Measurements from ENCODE around the gene PPIF. TPM values are rescaled to one million over a fixed set of nuclear protein-coding genes. Genes with fewer than 3 reads are reported as not detected.

Gene PPIF
- total RNA-seq, 2 experiments from 2014 or later = 92.3 to 96.1 TPM

DNA sequence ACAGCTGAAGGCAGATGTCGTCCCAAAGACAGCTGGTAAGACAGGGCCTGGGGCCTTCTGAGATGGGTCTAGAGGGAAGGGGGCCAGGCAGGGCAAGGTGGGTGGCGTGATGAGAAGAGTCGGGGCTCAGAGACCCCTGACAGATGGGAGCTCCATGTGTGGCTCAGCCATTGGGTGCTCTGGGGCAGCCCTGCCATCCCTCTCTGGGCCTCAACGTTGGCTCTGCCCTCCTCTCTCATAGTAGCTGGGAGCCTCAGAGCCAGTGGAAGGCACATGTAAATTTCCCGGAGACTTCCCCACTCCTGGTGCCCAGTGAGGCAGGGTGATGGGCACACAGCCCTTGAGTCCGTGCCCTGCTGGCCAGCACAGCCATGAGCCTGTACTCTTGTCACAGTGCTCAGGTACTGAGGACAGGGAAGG is 1.8 kb downstream of the PPIF start:
- peaks cover 31% of the 10 kb centered on the region for H3K4me1 Mint-ChIP-seq
- H3K9me3 Mint-ChIP-seq (ENCODE audit: low read depth) = no peaks in the 10 kb centered on the region
- ChIA-PET POLR2A (interaction anchor here (1.7 to 2.0 kb wide), 2 partner anchors 15 to 26 kb away, joined by 5 to 7 read pairs; no protein-coding TSS in a partner anchor), CTCF (interaction anchor here (0.7 to 5.8 kb wide), 4 partner anchors 14 to 107 kb away, joined by 3 to 50 read pairs (median 5); no protein-coding TSS in a partner anchor)
- H3K36me3 Mint-ChIP-seq (ENCODE audit: low read depth) = peaks cover 59% of the 10 kb centered on the region
- no peaks in the 10 kb centered on the region for H3K27me3 Mint-ChIP-seq
- ATAC-seq (no peak), DNase-seq (no peak)
- peak overlapping the region; percentile 85 for H3K4me3 Mint-ChIP-seq
- peak overlapping the region; percentile 93 for H3K27ac Mint-ChIP-seq
- intact Hi-C loops (cut with DNase I, micrococcal nuclease) = loop anchor here (2.0 to 10.0 kb wide), 6 partner anchors 56 to 1317 kb away; partner anchors contain the start of genes RPS24 (in 1 of the 2), TMEM254 (in 1 of the 2) and ZCCHC24 (in 1 of the 2)

GRCh38 chr10:79349766-79350406 is 2.6 kb downstream of the PPIF start:
- intact Hi-C loops (cut with DNase I, micrococcal nuclease) = loop anchor here (2.0 to 10.0 kb wide), 6 partner anchors 57 to 1318 kb away; partner anchors contain the start of genes RPS24 (in 1 of the 2), TMEM254 (in 1 of the 2) and ZCCHC24 (in 1 of the 2)
- ChIA-PET CTCF (interaction anchor here (0.7 to 1.5 kb wide), 2 partner anchors 15 to 108 kb away, joined by 3 to 4 read pairs; no protein-coding TSS in a partner anchor), POLR2A (interaction anchor here (1.3 to 2.0 kb wide), 4 partner anchors 17 to 27 kb away, joined by 3 to 7 read pairs (median 4); no protein-coding TSS in a partner anchor)
- ATAC-seq (no peak), DNase-seq (no peak)
- Mint-ChIP-seq H3K4me1 (peaks cover 31% of the 10 kb centered on the region), H3K27me3 (no peaks in the 10 kb centered on the region), H3K9me3 (ENCODE audit: low read depth) (no peaks in the 10 kb centered on the region), H3K4me3 (peak overlapping the region; percentile 85), H3K27ac (peak overlapping the region; percentile 62), H3K36me3 (ENCODE audit: low read depth) (peaks cover 67% of the 10 kb centered on the region)

- Mint-ChIP-seq H3K4me1 (peaks cover 34% of the 10 kb centered on the region), H3K27me3 (no peaks in the 10 kb centered on the region), H3K27ac (no peak overlapping the region), H3K9me3 (ENCODE audit: low read depth) (no peaks in the 10 kb centered on the region), H3K4me3 (no peak overlapping the region), H3K36me3 (ENCODE audit: low read depth) (peaks cover 74% of the 10 kb centered on the region)
- intact Hi-C loops (cut with DNase I, micrococcal nuclease) = no loop called here
- DNase-seq (no peak), ATAC-seq (no peak)
- CTCF ChIA-PET = interaction anchor here (1.5 kb wide), 1 partner anchor 15 kb away, joined by 4 read pairs; no protein-coding TSS in a partner anchor
- POLR2A ChIA-PET = interaction anchor here (0.6 to 1.6 kb wide), 5 partner anchors 16 to 77 kb away, joined by 3 to 6 read pairs (median 3); no protein-coding TSS in a partner anchor
Measured at GRCh38 chr10:79350407-79351154, 3.3 kb downstream of the PPIF start.

DNA sequence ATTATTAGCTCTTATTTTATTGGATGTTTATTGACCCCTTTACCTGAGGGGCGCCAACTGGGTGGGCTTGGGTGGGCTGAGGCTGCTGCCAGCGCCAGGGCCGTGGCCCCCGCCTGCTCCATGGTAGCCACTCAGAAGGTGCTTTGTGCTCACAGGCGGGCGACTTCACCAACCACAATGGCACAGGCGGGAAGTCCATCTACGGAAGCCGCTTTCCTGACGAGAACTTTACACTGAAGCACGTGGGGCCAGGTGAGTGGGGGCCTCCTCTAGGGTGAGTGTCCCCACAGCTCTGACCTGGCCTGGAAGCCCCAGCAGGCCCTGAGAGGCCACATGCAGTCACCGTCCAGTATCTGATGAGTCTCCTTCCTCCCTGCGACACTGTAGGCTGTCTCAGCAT is 4.1 kb downstream of the PPIF start:
- no peak overlapping the region for H3K4me3 Mint-ChIP-seq
- ChIA-PET POLR2A (interaction anchor here (0.6 to 1.6 kb wide), 4 partner anchors 15 to 76 kb away, joined by 3 to 6 read pairs (median 4); no protein-coding TSS in a partner anchor), CTCF (no interaction called here)
- intact Hi-C loops (cut with DNase I, micrococcal nuclease) = no loop called here
- no peaks in the 10 kb centered on the region for H3K27me3 Mint-ChIP-seq
- no peak overlapping the region for H3K27ac Mint-ChIP-seq
- DNase-seq (no peak), ATAC-seq (no peak)
- peaks cover 40% of the 10 kb centered on the region for H3K4me1 Mint-ChIP-seq
- H3K36me3 Mint-ChIP-seq (ENCODE audit: low read depth) = peaks cover 82% of the 10 kb centered on the region
- H3K9me3 Mint-ChIP-seq (ENCODE audit: low read depth) = no peaks in the 10 kb centered on the region

DNA sequence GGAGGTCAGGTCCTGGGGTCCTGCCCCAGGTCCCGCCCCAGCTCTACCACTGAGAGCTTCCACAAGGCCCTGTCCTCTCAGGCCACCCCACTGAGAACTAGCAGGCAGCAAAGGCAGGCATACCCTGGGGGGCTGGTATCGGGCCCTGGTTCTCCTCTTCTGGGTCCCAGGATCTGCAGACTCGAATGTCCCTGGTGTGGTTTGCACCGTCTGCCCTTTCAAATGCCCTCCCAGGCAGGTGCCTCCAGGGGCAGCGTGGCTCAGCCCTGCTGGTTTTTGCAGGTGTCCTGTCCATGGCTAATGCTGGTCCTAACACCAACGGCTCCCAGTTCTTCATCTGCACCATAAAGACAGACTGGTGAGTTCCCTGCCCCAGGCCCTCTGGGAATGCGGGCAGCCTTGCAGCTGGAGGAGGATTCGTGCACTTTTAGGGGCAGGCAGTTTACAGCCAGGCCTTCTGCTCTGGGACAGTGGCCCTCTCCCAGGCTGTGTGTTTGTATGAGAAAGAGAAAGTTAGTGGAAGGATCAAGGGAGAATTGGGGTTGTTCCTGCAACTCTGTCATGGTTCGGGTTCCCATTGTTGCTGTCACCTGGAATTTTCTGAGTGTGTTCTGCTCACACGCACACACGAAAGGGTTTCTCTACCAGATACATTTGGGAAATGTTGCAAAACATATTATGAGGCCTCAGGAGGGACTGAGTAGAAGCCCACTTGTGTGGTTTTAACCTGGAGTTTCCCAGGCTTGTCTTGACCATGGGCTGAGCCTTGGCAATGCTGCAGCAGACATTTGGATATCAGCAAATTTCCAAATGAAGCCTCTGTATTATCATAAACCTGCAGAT is 5.0 kb downstream of the PPIF start:
- ATAC-seq (no peak), DNase-seq (no peak)
- ChIA-PET POLR2A (no interaction called here), CTCF (no interaction called here)
- no peak overlapping the region for H3K4me3 Mint-ChIP-seq
- no peak overlapping the region for H3K27ac Mint-ChIP-seq
- intact Hi-C loops (cut with DNase I, micrococcal nuclease) = no loop called here
- H3K9me3 Mint-ChIP-seq (ENCODE audit: low read depth) = no peaks in the 10 kb centered on the region
- peaks cover 41% of the 10 kb centered on the region for H3K4me1 Mint-ChIP-seq
- H3K27me3 Mint-ChIP-seq = no peaks in the 10 kb centered on the region
- H3K36me3 Mint-ChIP-seq (ENCODE audit: low read depth) = peaks cover 88% of the 10 kb centered on the region

GRCh38 chr10:79353000-79353406 is 5.7 kb downstream of the PPIF start:
- CTCF ChIA-PET = interaction anchor here (0.7 kb wide), 1 partner anchor 108 kb away, joined by 3 read pairs; no protein-coding TSS in a partner anchor

GRCh38 chr10:79353726-79354125 is 6.5 kb downstream of the PPIF start:
- ATAC-seq (no peak), DNase-seq (no peak)
- POLR2A ChIA-PET = interaction anchor here (0.8 to 2.1 kb wide), 3 partner anchors 8 to 19 kb away, joined by 3 to 6 read pairs (median 4); no protein-coding TSS in a partner anchor
- Mint-ChIP-seq H3K4me1 (peaks cover 35% of the 10 kb centered on the region), H3K27ac (peak overlapping the region; percentile 19), H3K9me3 (ENCODE audit: low read depth) (no peaks in the 10 kb centered on the region), H3K4me3 (no peak overlapping the region), H3K27me3 (no peaks in the 10 kb centered on the region), H3K36me3 (ENCODE audit: low read depth) (peaks cover 84% of the 10 kb centered on the region)
- intact Hi-C loops (cut with DNase I, micrococcal nuclease) = no loop called here
- CTCF ChIA-PET = interaction anchor here (0.7 to 1.2 kb wide), 2 partner anchors 21 to 109 kb away, joined by 3 read pairs; no protein-coding TSS in a partner anchor

More at GRCh38 chr10:79353000-79353406, 5.7 kb downstream of the PPIF start:
- intact Hi-C loops (cut with DNase I, micrococcal nuclease) = no loop called here
- H3K9me3 Mint-ChIP-seq (ENCODE audit: low read depth) = no peaks in the 10 kb centered on the region
- no peak for DNase-seq
- no peak overlapping the region for H3K27ac Mint-ChIP-seq
- H3K36me3 Mint-ChIP-seq (ENCODE audit: low read depth) = peaks cover 87% of the 10 kb centered on the region
- ATAC-seq = no peak
- no peaks in the 10 kb centered on the region for H3K27me3 Mint-ChIP-seq
- POLR2A ChIA-PET = interaction anchor here (2.1 kb wide), 1 partner anchor 8 kb away, joined by 6 read pairs; no protein-coding TSS in a partner anchor
- no peak overlapping the region for H3K4me3 Mint-ChIP-seq
- peaks cover 41% of the 10 kb centered on the region for H3K4me1 Mint-ChIP-seq

GRCh38 chr10:79354141-79354540 is 6.9 kb downstream of the PPIF start:
- CTCF ChIA-PET = interaction anchor here (0.7 to 1.2 kb wide), 2 partner anchors 20 to 98 kb away, joined by 3 read pairs; no protein-coding TSS in a partner anchor
- Mint-ChIP-seq H3K4me3 (no peak overlapping the region), H3K4me1 (peaks cover 31% of the 10 kb centered on the region), H3K9me3 (ENCODE audit: low read depth) (no peaks in the 10 kb centered on the region), H3K36me3 (ENCODE audit: low read depth) (peaks cover 80% of the 10 kb centered on the region), H3K27me3 (no peaks in the 10 kb centered on the region), H3K27ac (peak overlapping the region; percentile 19)
- intact Hi-C loops (cut with DNase I, micrococcal nuclease) = no loop called here
- ATAC-seq (no peak), DNase-seq (no peak)
- POLR2A ChIA-PET = interaction anchor here (0.8 to 2.1 kb wide), 3 partner anchors 9 to 20 kb away, joined by 3 to 6 read pairs (median 4); no protein-coding TSS in a partner anchor

DNA sequence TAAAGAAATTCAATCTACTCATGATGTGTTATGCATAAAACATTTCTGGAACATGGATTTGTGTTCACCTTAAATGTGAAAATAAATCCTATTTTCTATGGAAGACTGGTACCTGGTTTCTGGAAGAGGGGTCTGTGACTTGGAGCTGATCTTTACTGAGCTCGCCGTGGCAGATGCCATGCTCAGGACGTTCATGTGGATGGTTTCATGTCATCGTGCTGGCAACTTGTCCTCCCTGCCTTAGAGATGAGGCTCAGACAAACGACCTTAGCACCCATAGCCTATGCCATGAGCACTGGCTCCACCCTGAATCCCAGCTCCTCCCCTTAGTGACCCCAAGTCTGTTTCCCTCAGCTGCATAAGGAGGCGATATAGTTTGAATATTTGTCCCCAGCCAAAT is 7.3 kb downstream of the PPIF start:
- POLR2A ChIA-PET = interaction anchor here (0.8 to 2.1 kb wide), 3 partner anchors 9 to 20 kb away, joined by 3 to 6 read pairs (median 4); no protein-coding TSS in a partner anchor
- Mint-ChIP-seq H3K4me1 (peaks cover 26% of the 10 kb centered on the region), H3K4me3 (no peak overlapping the region), H3K27ac (no peak overlapping the region), H3K36me3 (ENCODE audit: low read depth) (peaks cover 75% of the 10 kb centered on the region), H3K9me3 (ENCODE audit: low read depth) (no peaks in the 10 kb centered on the region), H3K27me3 (no peaks in the 10 kb centered on the region)
- CTCF ChIA-PET = interaction anchor here (0.7 to 1.2 kb wide), 2 partner anchors 20 to 99 kb away, joined by 3 read pairs; no protein-coding TSS in a partner anchor
- DNase-seq (no peak), ATAC-seq (no peak)
- intact Hi-C loops (cut with DNase I, micrococcal nuclease) = no loop called here

DNA sequence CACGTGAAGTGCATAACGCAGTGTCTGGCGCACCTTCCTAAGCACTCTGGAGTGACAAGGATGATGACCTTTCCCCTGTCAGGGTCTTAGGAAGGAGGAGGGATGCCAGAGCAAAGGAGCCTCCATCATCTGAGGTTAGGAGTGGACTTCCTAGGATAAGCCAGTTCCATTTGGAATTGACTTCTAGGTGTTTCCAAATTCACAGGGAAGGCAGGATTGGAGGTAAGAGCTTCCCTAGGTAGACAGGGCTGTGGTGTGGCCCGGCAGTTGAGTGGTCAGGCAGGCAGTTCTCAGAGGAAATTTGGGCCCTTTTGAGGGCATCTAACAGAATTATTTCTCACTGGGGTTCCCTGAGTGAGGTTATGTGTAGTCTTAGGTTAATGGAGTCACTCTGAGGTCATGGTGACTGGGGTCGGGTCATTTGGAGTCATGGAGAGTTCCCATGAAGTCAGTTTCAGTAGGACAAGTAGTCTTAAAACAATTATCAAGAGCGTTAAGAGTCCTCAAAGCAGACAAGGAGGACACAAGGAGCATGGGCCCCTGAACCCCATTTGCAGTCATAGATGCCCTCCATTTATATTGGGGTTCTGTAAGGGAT is 8.2 kb downstream of the PPIF start:
- intact Hi-C loops (cut with DNase I, micrococcal nuclease) = no loop called here
- ChIA-PET CTCF (interaction anchor here (0.7 kb wide), 1 partner anchor 18 kb away, joined by 3 read pairs; no protein-coding TSS in a partner anchor), POLR2A (interaction anchor here (2.1 kb wide), 1 partner anchor 10 kb away, joined by 6 read pairs; no protein-coding TSS in a partner anchor)
- no peak for ATAC-seq
- H3K27me3 Mint-ChIP-seq = no peaks in the 10 kb centered on the region
- H3K36me3 Mint-ChIP-seq (ENCODE audit: low read depth) = peaks cover 66% of the 10 kb centered on the region
- H3K9me3 Mint-ChIP-seq (ENCODE audit: low read depth) = no peaks in the 10 kb centered on the region
- DNase-seq = no peak
- H3K4me3 Mint-ChIP-seq = no peak overlapping the region
- H3K4me1 Mint-ChIP-seq = peaks cover 19% of the 10 kb centered on the region
- H3K27ac Mint-ChIP-seq = peak overlapping the region; percentile 33

Data from activated CD4-positive, alpha-beta T cell treated with anti-CD3 and anti-CD28 coated beads for 36 hours (primary cell).